SK-N-SH treated with all-trans-retinoic acid at 6 μM for 48 hours (cell line): ENCODE data around the gene VN1R5.

Experiments
- ARNTL ChIP-seq: fragments of 450-650 bp; formaldehyde crosslinking; IDR thresholded peaks from 2 replicates; pipeline ENCODE4 v1.5.0; 2020; ENCODE audit warnings: low read depth, mild to moderate bottlenecking, moderate library complexity, borderline replicate concordance
- CSDC2 ChIP-seq: fragments of 250-450 bp; sonication (Bioruptor Pico); IDR thresholded peaks from 2 replicates; pipeline ENCODE4 v1.5.0; 2020; ENCODE audit warnings: mild to moderate bottlenecking, moderate library complexity
- TOX ChIP-seq: fragments of 250-450 bp; sonication (Bioruptor Pico); IDR thresholded peaks from 2 replicates; pipeline ENCODE4 v1.8.0; 2021; ENCODE audit warnings: mild to moderate bottlenecking, moderate library complexity, borderline replicate concordance
- ZFP3 ChIP-seq: fragments of 250-450 bp; sonication (Bioruptor Pico); IDR thresholded peaks from 2 replicates; pipeline ENCODE4 v1.5.0; 2020; ENCODE audit warnings: mild to moderate bottlenecking, moderate library complexity
- ZFP30 ChIP-seq: fragments of 450-650 bp; formaldehyde crosslinking; IDR thresholded peaks from 2 replicates; pipeline ENCODE4 v1.5.0; 2022; ENCODE audit warnings: mild to moderate bottlenecking, moderate library complexity
- ZNF70 ChIP-seq: fragments of 450-650 bp; formaldehyde crosslinking; IDR thresholded peaks from 2 replicates; pipeline ENCODE4 v1.5.0; 2020; ENCODE audit warnings: mild to moderate bottlenecking, moderate library complexity
- ZNF8 ChIP-seq: fragments of 450-650 bp; formaldehyde crosslinking; IDR thresholded peaks from 2 replicates; pipeline ENCODE4 v1.5.0; 2020; ENCODE audit warnings: mild to moderate bottlenecking, moderate library complexity
- TF ChIP-seq, protein P1 (sequence below): fragments of 250-450 bp; sonication (Bioruptor Pico); IDR thresholded peaks from 2 replicates; pipeline ENCODE4 v1.5.1; 2020; ENCODE audit warnings: low read depth, mild to moderate bottlenecking, moderate library complexity

GRCh38 chr1:247210376-247211117 is 45.3 kb upstream of the VN1R5 start:
- TF ChIP-seq, protein P1, sequence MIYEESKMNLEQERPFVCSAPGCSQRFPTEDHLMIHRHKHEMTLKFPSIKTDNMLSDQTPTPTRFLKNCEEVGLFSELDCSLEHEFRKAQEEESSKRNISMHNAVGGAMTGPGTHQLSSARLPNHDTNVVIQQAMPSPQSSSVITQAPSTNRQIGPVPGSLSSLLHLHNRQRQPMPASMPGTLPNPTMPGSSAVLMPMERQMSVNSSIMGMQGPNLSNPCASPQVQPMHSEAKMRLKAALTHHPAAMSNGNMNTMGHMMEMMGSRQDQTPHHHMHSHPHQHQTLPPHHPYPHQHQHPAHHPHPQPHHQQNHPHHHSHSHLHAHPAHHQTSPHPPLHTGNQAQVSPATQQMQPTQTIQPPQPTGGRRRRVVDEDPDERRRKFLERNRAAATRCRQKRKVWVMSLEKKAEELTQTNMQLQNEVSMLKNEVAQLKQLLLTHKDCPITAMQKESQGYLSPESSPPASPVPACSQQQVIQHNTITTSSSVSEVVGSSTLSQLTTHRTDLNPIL (CRISPR knock-in tag), result no peak
- TF ChIP-seq CSDC2 (CRISPR knock-in tag) (no peak), ZFP30 (CRISPR knock-in tag) (no peak), ZNF70 (CRISPR knock-in tag) (no peak), TOX (CRISPR knock-in tag) (no peak), ARNTL (no peak), ZFP3 (CRISPR knock-in tag) (no peak), ZNF8 (CRISPR knock-in tag) (no peak)
